RWPE1 (cell line): Measurements from ENCODE around the gene UBAC2.

ENCODE experiments used
- CTCF ChIA-PET: fragments of 350-600 bp; sonication (Branson Sonifier 250); formaldehyde crosslinking; extraction: SDS; loops from one replicate; lab custom pipeline; 2021; lab: Yijun Ruan, JAX
- POLR2A ChIA-PET: fragments of 400-600 bp; formaldehyde crosslinking; extraction: SDS; loops from one replicate; lab custom pipeline; 2020; ENCODE audit warnings: antibody characterized with exemption; ENCODE audit not compliant: low non-redundant PET; lab: Yijun Ruan, JAX
- DNase-seq: peaks from one replicate; pipeline ENCODE4 v3.0.0; 2012; ENCODE audit warnings: low spot score
- H3K27ac ChIP-seq: fragments of 450-650 bp; 2 replicates; pipeline ENCODE4 v1.5.1; 2017
- CTCF ChIP-seq: fragments of 450-650 bp; conservative IDR thresholded peaks from 2 replicates; pipeline ENCODE4 v1.5.1; 2017; ENCODE audit warnings: low read depth, mild to moderate bottlenecking

UBAC2 gene

GRCh38 chr13:99294958-99295357 is 94.3 kb downstream of the UBAC2 start:
- H3K27ac ChIP-seq, result no peak overlapping the region
- POLR2A ChIA-PET, result no interaction called here
- DNase-seq, result no peak
- CTCF ChIA-PET, result interaction anchor here (0.7 kb wide), 1 partner anchor 95 kb away, joined by 4 read pairs; no protein-coding TSS in a partner anchor
- no peak for TF ChIP-seq CTCF

- ChIA-PET CTCF (no interaction called here), POLR2A (no interaction called here)
Observed at GRCh38 chr13:99295488-99296252, 95.0 kb downstream of the UBAC2 start.

GRCh38 chr13:99296398-99296797 is 95.7 kb downstream of the UBAC2 start:
- DNase-seq, result no peak
- H3K27ac ChIP-seq, result no peak overlapping the region
- ChIA-PET POLR2A (no interaction called here), CTCF (interaction anchor here (0.5 kb wide), 1 partner anchor 156 kb away, joined by 4 read pairs; no protein-coding TSS in a partner anchor)
- no peak for TF ChIP-seq CTCF

More at GRCh38 chr13:99295488-99296252, 95.0 kb downstream of the UBAC2 start:
- no peak overlapping the region for H3K27ac ChIP-seq
- TF ChIP-seq CTCF, result no peak
- no peak for DNase-seq

- no peak overlapping the region for H3K27ac ChIP-seq
- POLR2A ChIA-PET, result no interaction called here
- CTCF ChIA-PET, result interaction anchor here (1.0 kb wide), 1 partner anchor 120 kb away, joined by 3 read pairs; no protein-coding TSS in a partner anchor
- no peak for TF ChIP-seq CTCF
- DNase-seq, result no peak
Observed at GRCh38 chr13:99297331-99297730, 96.7 kb downstream of the UBAC2 start.

GRCh38 chr13:99298056-99298455 is 97.4 kb downstream of the UBAC2 start:
- POLR2A ChIA-PET, result no interaction called here
- no peak for TF ChIP-seq CTCF

GRCh38 chr13:99299256-99299919 is 98.7 kb downstream of the UBAC2 start:
- H3K27ac ChIP-seq, result no peak overlapping the region
- ChIA-PET POLR2A (no interaction called here), CTCF (interaction anchor here (0.6 kb wide), 1 partner anchor 9 kb away, joined by 4 read pairs; no protein-coding TSS in a partner anchor)
- no peak for DNase-seq
- no peak for TF ChIP-seq CTCF

More at GRCh38 chr13:99298056-99298455, 97.4 kb downstream of the UBAC2 start:
- H3K27ac ChIP-seq, result no peak overlapping the region
- CTCF ChIA-PET, result interaction anchor here (1.0 kb wide), 1 partner anchor 121 kb away, joined by 3 read pairs; no protein-coding TSS in a partner anchor
- no peak for DNase-seq
